ENCODE results near the gene SLC28A1.
A peak's percentile ranks its signal among the peaks of the same experiment; 100 is the strongest.

The SLC28A1 gene

DNA sequence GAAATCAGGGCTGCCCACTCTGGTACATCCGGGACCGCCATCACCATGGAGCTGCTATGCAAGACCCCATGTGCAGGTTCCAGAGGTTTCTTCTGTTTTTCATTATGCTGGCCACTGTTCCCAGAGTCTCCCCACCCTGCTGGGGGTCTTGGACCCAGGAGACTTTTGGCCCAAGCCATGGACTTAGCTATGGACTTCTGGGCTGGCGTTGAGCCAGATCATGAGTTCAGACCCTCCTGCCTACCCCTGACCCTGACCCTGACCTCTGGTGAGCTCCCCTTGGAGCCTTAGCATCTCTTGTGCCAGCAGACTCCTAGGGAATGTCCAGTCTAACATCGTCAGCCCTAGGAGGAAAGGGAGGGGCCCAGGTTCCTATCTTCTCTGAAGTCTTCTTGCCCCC lies 25.3 kb downstream of the SLC28A1 start:
- TF ChIP-seq CTCF (conservative IDR thresholded peaks at IDR 0.05; ENCODE audit: low read depth, low read length) = no peak
- H3K4me3 ChIP-seq (ENCODE audit: low read depth, low read length) = no peak overlapping the region
- no peak for DNase-seq (ENCODE audit: low read depth)

DNA sequence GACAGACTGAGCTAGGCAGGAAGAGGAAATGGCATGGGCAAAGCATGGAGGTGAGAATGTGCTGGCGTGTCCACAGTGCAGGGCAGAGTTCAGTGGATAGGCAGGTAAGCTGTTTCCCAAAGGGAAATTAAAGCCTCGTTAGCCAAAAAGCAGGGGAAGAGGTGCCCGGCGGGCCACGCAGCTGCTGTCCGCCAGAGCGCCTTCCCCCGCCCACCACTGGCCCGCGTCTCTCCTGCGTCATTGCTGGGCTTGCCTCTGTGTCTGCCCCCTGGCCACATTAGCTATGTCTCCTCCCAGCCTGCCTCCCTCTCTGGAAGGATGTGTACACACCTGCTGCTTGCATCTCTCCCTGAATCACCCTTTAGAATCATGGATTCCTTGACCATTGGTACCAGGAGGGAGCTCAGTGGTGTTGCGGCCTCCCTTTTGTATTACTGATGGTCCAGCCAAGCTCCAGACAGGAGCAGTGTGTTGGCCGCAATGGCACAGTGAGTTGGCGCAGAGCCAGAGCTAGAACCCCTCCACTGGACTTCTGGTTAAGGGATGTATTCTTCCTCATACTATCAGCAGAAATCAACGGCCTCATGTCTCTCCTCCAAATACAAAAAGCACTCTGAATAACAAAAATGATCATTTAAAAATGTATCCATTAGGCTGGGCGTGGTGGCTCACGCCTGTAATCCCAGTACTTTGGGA lies 26.6 kb downstream of the SLC28A1 start:
- TF ChIP-seq CTCF (conservative IDR thresholded peaks at IDR 0.05; ENCODE audit: low read depth, low read length) = no peak
- no peak overlapping the region for H3K4me3 ChIP-seq (ENCODE audit: low read depth, low read length)
- DNase-seq (ENCODE audit: low read depth) = no peak

DNA sequence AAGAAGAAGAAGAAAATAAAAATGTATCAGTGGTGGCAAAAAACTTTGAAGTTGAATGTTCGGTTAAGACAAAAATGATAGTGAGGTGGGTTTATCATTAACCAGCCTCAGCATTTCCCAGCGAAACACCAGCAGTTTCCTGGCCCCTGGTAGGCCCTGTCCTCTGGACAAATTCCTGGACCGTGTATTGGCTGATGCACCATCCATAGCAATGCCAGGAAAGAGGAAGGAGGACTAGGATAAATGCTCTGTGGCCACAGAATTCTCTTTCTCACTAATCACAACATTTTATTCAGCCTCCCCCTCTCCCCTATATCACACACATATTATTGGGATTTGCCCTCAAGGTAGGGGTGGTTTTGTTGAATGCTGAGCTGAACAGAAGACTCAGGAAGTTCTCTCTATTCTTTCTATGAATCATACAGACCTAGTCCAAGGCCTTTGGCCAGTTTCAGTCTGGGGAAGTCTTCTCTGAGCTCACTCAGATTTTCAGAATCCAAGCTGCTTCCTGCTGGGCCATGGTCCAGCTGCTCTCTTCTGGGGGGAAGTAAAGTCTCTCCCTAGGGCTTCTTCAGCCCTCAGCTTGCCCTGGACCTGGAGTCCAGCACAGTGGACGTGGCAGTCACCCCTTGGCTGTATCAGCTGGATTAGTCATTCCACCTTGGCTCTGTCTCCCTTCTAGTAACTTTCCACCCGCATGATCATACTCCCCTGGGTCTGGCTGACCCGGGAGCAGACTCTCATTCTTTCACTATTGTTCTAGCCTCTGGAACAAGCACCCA lies 27.6 kb downstream of the SLC28A1 start:
- peak; percentile 0 for TF ChIP-seq CTCF (conservative IDR thresholded peaks at IDR 0.05; ENCODE audit: low read depth, low read length)
- H3K4me3 ChIP-seq (ENCODE audit: low read depth, low read length) = no peak overlapping the region

DNA sequence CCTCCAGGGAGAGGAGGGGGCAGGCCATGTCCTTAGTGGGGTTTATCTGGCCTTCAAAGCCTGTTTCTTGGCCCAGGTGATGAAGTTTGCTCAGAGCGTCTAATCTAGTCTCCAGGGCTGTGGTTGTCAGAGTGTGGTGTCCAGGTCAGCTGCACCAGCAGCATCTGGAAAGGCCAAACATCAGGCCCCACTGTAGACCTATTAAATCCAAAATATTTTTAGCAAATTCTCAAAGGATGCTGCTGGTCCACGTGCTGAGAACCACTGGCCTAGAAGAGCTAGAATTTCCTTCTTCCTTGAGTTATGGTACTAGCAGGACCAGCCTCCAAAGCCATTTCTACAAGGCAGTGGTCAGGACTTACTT lies 28.9 kb downstream of the SLC28A1 start:
- no peak overlapping the region for H3K4me3 ChIP-seq (ENCODE audit: low read depth, low read length)
- peak; percentile 10 for DNase-seq (ENCODE audit: low read depth)
- no peak for TF ChIP-seq CTCF (conservative IDR thresholded peaks at IDR 0.05; ENCODE audit: low read depth, low read length)

More for the DNA sequence above, 27.6 kb downstream of the SLC28A1 start:
- DNase-seq (ENCODE audit: low read depth) = peak; percentile 99

DNA sequence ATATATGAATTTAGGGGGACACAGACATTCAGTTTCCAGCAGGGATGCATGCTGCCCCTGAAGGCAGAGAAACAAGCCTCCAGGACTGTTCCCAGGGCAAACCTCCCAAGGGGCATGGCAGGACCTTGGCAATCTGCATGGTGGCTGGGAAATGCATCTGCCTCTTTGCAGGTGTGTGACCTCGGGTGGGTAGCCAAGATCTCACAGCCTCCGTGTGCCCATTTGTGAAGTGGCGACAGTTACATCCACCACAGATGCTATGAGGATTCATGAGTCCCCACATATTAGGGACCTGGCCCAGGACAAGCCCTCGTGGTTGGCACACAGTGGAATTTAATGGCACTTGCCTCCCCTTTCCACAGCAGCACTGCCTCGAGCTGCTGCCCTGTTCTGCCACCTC lies 29.9 kb downstream of the SLC28A1 start:
- no peak overlapping the region for H3K4me3 ChIP-seq (ENCODE audit: low read depth, low read length)
- TF ChIP-seq CTCF (conservative IDR thresholded peaks at IDR 0.05; ENCODE audit: low read depth, low read length) = no peak
- DNase-seq (ENCODE audit: low read depth) = no peak

- H3K4me3 ChIP-seq (ENCODE audit: low read depth, low read length) = no peak overlapping the region
- peak; percentile 87 for DNase-seq (ENCODE audit: low read depth)
Observed at GRCh38 chr15:84914909-84915605, 30.6 kb downstream of the SLC28A1 start.

More at GRCh38 chr15:84914909-84915605, 30.6 kb downstream of the SLC28A1 start:
- no peak for TF ChIP-seq CTCF (conservative IDR thresholded peaks at IDR 0.05; ENCODE audit: low read depth, low read length)
